ENCODE data around the gene FARP1.

GRCh38 chr13:98480915-98481877 lies 338.3 kb downstream of the FARP1 start:
- TF ChIP-seq CTCF (IDR thresholded peaks at IDR 0.05): no peak
- TF ChIP-seq POLR2A (IDR thresholded peaks at IDR 0.05): no peak

Measured in body of pancreas (tissue), 4 donors.